ENCODE results near the gene HTR7. TPM values are rescaled to one million over a fixed set of nuclear protein-coding genes. Genes with fewer than 3 reads are reported as not detected.
"Not testable (repeated sequence)": the region's sequence is repeated elsewhere in the genome, so short reads cannot be mapped to it uniquely, and the experiment has no call there.

The HTR7 gene
- total and polyA plus RNA-seq, 2 of the 4 experiments (the other 2 are of a cell fraction): 0.43 to 0.72 TPM

DNA sequence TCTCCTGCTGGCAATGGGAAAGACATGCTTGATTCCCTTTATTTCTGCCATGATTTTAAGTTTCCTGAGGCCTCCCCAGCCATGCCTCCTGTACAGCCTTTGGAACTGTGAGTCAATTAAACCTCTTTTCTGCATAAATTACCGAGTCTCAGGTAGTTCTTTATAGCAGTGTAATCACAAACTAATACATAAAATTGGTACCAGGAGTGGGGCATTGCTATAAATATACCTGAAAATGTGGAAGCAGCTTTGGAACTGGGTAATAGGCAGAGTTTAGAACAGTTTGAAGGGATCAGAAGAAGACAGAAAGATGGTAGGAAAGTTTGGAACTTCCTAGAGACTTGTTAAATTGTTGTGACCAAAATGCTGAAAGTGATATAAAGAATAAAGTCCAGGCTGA lies 36.0 kb downstream of the HTR7 start:
- not testable (repeated sequence) for ATAC-seq (ENCODE audit: low read depth)

More for the DNA sequence above, 36.0 kb downstream of the HTR7 start:
- H3K18ac ChIP-seq (ENCODE audit: low read depth, low read length); H3K36me3 ChIP-seq (ENCODE audit: control insufficient read depth, insufficient read depth, low read length); H3K9me3 ChIP-seq (ENCODE audit: control insufficient read depth, insufficient read depth, low read length); H2AFZ ChIP-seq (replicated peaks; ENCODE audit: low read length, poor library complexity); H3K4me3 ChIP-seq (ENCODE audit: insufficient read depth, low read depth, low read length); H4K91ac ChIP-seq (ENCODE audit: insufficient read depth, low read depth, low read length); dilution Hi-C loops (cut with HindIII; ENCODE audit: low sequenced_read_pairs, unreplicated experiment); H3K27me3 ChIP-seq (ENCODE audit: control insufficient read depth, insufficient read depth, low read length); intact Hi-C loops (cut with micrococcal nuclease); H2BK15ac ChIP-seq (ENCODE audit: low read depth, low read length); H2AK5ac ChIP-seq (ENCODE audit: low read depth, low read length); H3K27ac ChIP-seq (ENCODE audit: insufficient read depth, low read length); H4K8ac ChIP-seq (ENCODE audit: low read depth in 2 of 2, low read length in 2 of 2); CTCF ChIA-PET; H2BK5ac ChIP-seq (ENCODE audit: low read depth, low read length, poor library complexity, severe bottlenecking); H3K56ac ChIP-seq (ENCODE audit: extremely low read depth, insufficient read depth, low read length); H3K9ac ChIP-seq (ENCODE audit: low read depth, low read length); H4K20me1 ChIP-seq (ENCODE audit: insufficient read depth, low read length); H4K5ac ChIP-seq (ENCODE audit: low read depth, low read length); H2BK20ac ChIP-seq (ENCODE audit: low read depth, low read length); in situ Hi-C loops (cut with MboI; ENCODE audit: low sequenced_read_pairs); H3K79me1 ChIP-seq (ENCODE audit: low read depth in 1 of 2, low read length in 2 of 2); H3K4ac ChIP-seq (ENCODE audit: low read depth, low read length); H3K23ac ChIP-seq (ENCODE audit: low read depth, low read length); H2BK120ac ChIP-seq (ENCODE audit: low read depth, low read length); BruUV-seq (replicated peaks); H3K4me2 ChIP-seq (ENCODE audit: low read depth, low read length); H2AK9ac ChIP-seq (replicated peaks; ENCODE audit: low read depth, low read length, poor library complexity); H3K4me1 ChIP-seq (ENCODE audit: control insufficient read depth, insufficient read depth, low read length); DNase-seq; POLR2A ChIA-PET (ENCODE audit: unreplicated experiment); H3K14ac ChIP-seq (replicated peaks; ENCODE audit: low read depth, low read length); H3K9me1 ChIP-seq (ENCODE audit: insufficient read depth, low read length): not testable (repeated sequence)
- WGBS, 2 experiments (ENCODE audit: extremely low coverage in 2 of 2, insufficient read length in 1 of 2): no CpG with 5 or more reads among the region's 1 CpG

Measured in IMR-90 (cell line).